K562 (cell line): Measurements from ENCODE around the gene RCOR1. TPM values are rescaled to one million over a fixed set of nuclear protein-coding genes. Genes with fewer than 3 reads are reported as not detected.

Experiments used
- CHD4 ChIP-seq: fragments of 200-600 bp; sonication (generic); IDR thresholded peaks from 3 replicates; pipeline ENCODE4 v1.6.1; 2012; ENCODE audit warnings: low read depth, mild to moderate bottlenecking, mixed read lengths, low read length, inconsistent platforms; ENCODE audit not compliant: insufficient read depth, insufficient replicate concordance, poor library complexity, severe bottlenecking
- HBP1 ChIP-seq: fragments of 450-650 bp; formaldehyde crosslinking; IDR thresholded peaks from 2 replicates; pipeline ENCODE4 v1.4.0; 2022; ENCODE audit warnings: missing genetic modification characterization
- MCM7 ChIP-seq, 2 experiments: fragments of 450-650 bp; IDR thresholded peaks; 2 replicates each; pipeline ENCODE4 v1.6.1; 2016 to 2018
- MEF2A ChIP-seq: IDR thresholded peaks from 2 replicates; pipeline ENCODE4 v1.6.1; 2011; ENCODE audit warnings: low read depth, mild to moderate bottlenecking, low read length, moderate library complexity; ENCODE audit not compliant: control insufficient read depth
- MIER1 ChIP-seq: fragments of 450-650 bp; IDR thresholded peaks from 2 replicates; pipeline ENCODE4 v1.6.1; 2016; ENCODE audit warnings: antibody characterized with exemption, mild to moderate bottlenecking, low read depth
- NFXL1 ChIP-seq: fragments of 450-650 bp; formaldehyde crosslinking; IDR thresholded peaks from 2 replicates; pipeline ENCODE4 v1.4.0; 2021; ENCODE audit warnings: mild to moderate bottlenecking
- PHF20 ChIP-seq: fragments of 450-650 bp; IDR thresholded peaks from 2 replicates; pipeline ENCODE4 v1.6.1; 2018; ENCODE audit not compliant: partially characterized antibody
- PRMT5 ChIP-seq: sonication (generic); formaldehyde crosslinking; IDR thresholded peaks from 2 replicates; pipeline ENCODE4 v1.5.0; 2020; ENCODE audit warnings: missing genetic modification reagents
- RUNX1 ChIP-seq: sonication (generic); IDR thresholded peaks from 2 replicates; pipeline ENCODE4 v1.6.1; 2016; ENCODE audit warnings: antibody characterized with exemption, low read depth
- SPI1 ChIP-seq: IDR thresholded peaks from 2 replicates; pipeline ENCODE4 v1.6.1; 2011; ENCODE audit warnings: low read depth, low read length, control low read depth, borderline replicate concordance
- SUPT5H ChIP-seq: fragments of 450-650 bp; IDR thresholded peaks from 2 replicates; pipeline ENCODE4 v1.6.1; 2016
- TEAD4 ChIP-seq, 2 experiments: sonication (generic) in 1 of 2; formaldehyde crosslinking in 1 of 2; IDR thresholded peaks; 2 replicates each; pipeline versions ENCODE4 v1.6.1 to v1.8.0; 2012 to 2022; ENCODE audit warnings: borderline replicate concordance in 1 of 2, inconsistent platforms in 1 of 2, low read length in 1 of 2, mild to moderate bottlenecking in 1 of 2, missing genetic modification reagents in 1 of 2
- ZNF512 ChIP-seq: IDR thresholded peaks from 2 replicates; pipeline ENCODE4 v1.6.1; 2016; ENCODE audit warnings: missing genetic modification characterization, missing compliant biosample characterization
- ZNF592 ChIP-seq: fragments of 450-650 bp; IDR thresholded peaks from 2 replicates; pipeline ENCODE4 v1.6.1; 2017; ENCODE audit warnings: antibody characterized with exemption, mild to moderate bottlenecking
- ZNF830 ChIP-seq: fragments of 250-450 bp; sonication (Bioruptor Pico); IDR thresholded peaks from 2 replicates; pipeline ENCODE4 v1.5.0; 2021; ENCODE audit warnings: mild to moderate bottlenecking
- polyA plus RNA-seq, 8 experiments: library from polyadenylated mRNA; depleted of rRNA in 4 of 8; stranded (reverse) in 5 of 8; unstranded in 3 of 8; fragments of >200 nt; fragmentation: Nextera tagmentation in 2 of 8; fragmentation: Illumina TruSeq in 1 of 8; extraction: Ambion mirVana in 2 of 8; extraction: Trizol in 1 of 8; gene quantifications; 2 replicates each; pipeline versions ENCODE4 v1.2.1 to v1.2.3, GENCODE V29; 2011 to 2014; ENCODE audit warnings: inconsistent platforms in 1 of 8, missing spikeins in 1 of 8
- total RNA-seq, 7 experiments: library from RNA; depleted of rRNA in 6 of 7; stranded (reverse); fragments of >200 nt in 6 of 7; fragmentation: Illumina TruSeq in 2 of 7; extraction: Trizol in 2 of 7; gene quantifications; 2 replicates each; pipeline versions ENCODE4 v1.2.1 to v1.2.3, GENCODE V29; 2011 to 2021; ENCODE audit warnings: low replicate concordance in 1 of 7

Gene RCOR1
- total and polyA plus RNA-seq, 9 of the 15 experiments (the other 6 are each of a cell fraction or from before 2014, with no cell fraction given): 8.5 to 47.9 (median 20.9) TPM

GRCh38 chr14:102776761-102777710 is 184.6 kb downstream of the RCOR1 start, which contains the start of gene TRAF3 (continued):
- TF ChIP-seq ZNF592 (peak; percentile 53; the same call in 1 of the 2 replicates), MIER1 (no peak), HBP1 (no peak), ZNF830 (no peak), MEF2A (no peak), PRMT5 (CRISPR knock-in tag) (no peak), SPI1 (peak; percentile 37; the same call in 1 of the 2 replicates), SUPT5H (no peak), TEAD4 (IDR thresholded peaks at IDR 0.05; ENCODE audit: low read length) (no peak), TEAD4 (CRISPR knock-in tag; IDR thresholded peaks at IDR 0.05; ENCODE audit: borderline replicate concordance) (no peak), CHD4 (no peak), MCM7 (IDR thresholded peaks at IDR 0.05) (no peak), NFXL1 (CRISPR knock-in tag) (no peak), ZNF512 (tag) (no peak), RUNX1 (no peak), PHF20 (no peak)
